Measurements from ENCODE around the gene GRM8.

The GRM8 gene

GRCh38 chr7:127057918-127058317 is 194.8 kb downstream of the GRM8 start:
- H3K4me2 ChIP-seq (ENCODE audit: low read length) = no peak overlapping the region
- H3K79me2 ChIP-seq (ENCODE audit: control insufficient read depth, low read length) = no peaks in the 10 kb centered on the region
- no peaks in the 10 kb centered on the region for H3K4me1 ChIP-seq (ENCODE audit: control insufficient read depth, low read length)
- no peaks in the 10 kb centered on the region for H4K20me1 ChIP-seq (ENCODE audit: control insufficient read depth, insufficient read depth, low read depth, low read length)
- no peaks in the 10 kb centered on the region for H3F3A ChIP-seq (ENCODE audit: control insufficient read depth, insufficient read depth)
- no peaks in the 10 kb centered on the region for H3K27me3 ChIP-seq (ENCODE audit: control insufficient read depth, low read length)
- H3K4me3 ChIP-seq (ENCODE audit: low read length) = no peak overlapping the region
- no peaks in the 10 kb centered on the region for H3K36me3 ChIP-seq (ENCODE audit: control insufficient read depth, low read length)
- no peak overlapping the region for H3K27ac ChIP-seq (ENCODE audit: low read depth, low read length)
- no peaks in the 10 kb centered on the region; the same call in 1 of the 2 replicates for H3K9me2 ChIP-seq (replicated peaks; ENCODE audit: control insufficient read depth, low read length)
- TF ChIP-seq CTCF (IDR thresholded peaks at IDR 0.05; ENCODE audit: low read depth, low read length, poor library complexity, severe bottlenecking) (no peak), EZH2phosphoT487 (IDR thresholded peaks at IDR 0.05; ENCODE audit: borderline replicate concordance, low read length) (no peak)
- no peaks in the 10 kb centered on the region for H3K9me3 ChIP-seq (ENCODE audit: control insufficient read depth, insufficient read depth, low read length)

GRCh38 chr7:127056202-127056601 is 196.5 kb downstream of the GRM8 start:
- Histone ChIP-seq H3K9me3 (ENCODE audit: control insufficient read depth, insufficient read depth, low read length) (no peaks in the 10 kb centered on the region), H3F3A (ENCODE audit: control insufficient read depth, insufficient read depth) (no peaks in the 10 kb centered on the region), H3K4me2 (ENCODE audit: low read length) (no peak overlapping the region), H4K20me1 (ENCODE audit: control insufficient read depth, insufficient read depth, low read depth, low read length) (no peaks in the 10 kb centered on the region), H3K27ac (ENCODE audit: low read depth, low read length) (no peak overlapping the region), H3K4me3 (ENCODE audit: low read length) (no peak overlapping the region), H3K36me3 (ENCODE audit: control insufficient read depth, low read length) (no peaks in the 10 kb centered on the region), H3K27me3 (ENCODE audit: control insufficient read depth, low read length) (no peaks in the 10 kb centered on the region), H3K9me2 (replicated peaks; ENCODE audit: control insufficient read depth, low read length) (no peaks in the 10 kb centered on the region; the same call in 1 of the 2 replicates), H3K79me2 (ENCODE audit: control insufficient read depth, low read length) (no peaks in the 10 kb centered on the region), H3K4me1 (ENCODE audit: control insufficient read depth, low read length) (no peaks in the 10 kb centered on the region)
- no peak for TF ChIP-seq CTCF (IDR thresholded peaks at IDR 0.05; ENCODE audit: low read depth, low read length, poor library complexity, severe bottlenecking)
- TF ChIP-seq EZH2phosphoT487 (IDR thresholded peaks at IDR 0.05; ENCODE audit: borderline replicate concordance, low read length) = no peak

GRCh38 chr7:127047521-127047920 is 205.2 kb downstream of the GRM8 start:
- TF ChIP-seq CTCF (IDR thresholded peaks at IDR 0.05; ENCODE audit: low read depth, low read length, poor library complexity, severe bottlenecking) (no peak), EZH2phosphoT487 (IDR thresholded peaks at IDR 0.05; ENCODE audit: borderline replicate concordance, low read length) (no peak)
- Histone ChIP-seq H3K9me3 (ENCODE audit: control insufficient read depth, insufficient read depth, low read length) (no peaks in the 10 kb centered on the region), H3K4me1 (ENCODE audit: control insufficient read depth, low read length) (no peaks in the 10 kb centered on the region)

More at GRCh38 chr7:127047521-127047920, 205.2 kb downstream of the GRM8 start:
- Histone ChIP-seq H4K20me1 (ENCODE audit: control insufficient read depth, insufficient read depth, low read depth, low read length) (no peaks in the 10 kb centered on the region), H3K4me2 (ENCODE audit: low read length) (no peak overlapping the region), H3K27me3 (ENCODE audit: control insufficient read depth, low read length) (no peaks in the 10 kb centered on the region), H3K79me2 (ENCODE audit: control insufficient read depth, low read length) (no peaks in the 10 kb centered on the region), H3K36me3 (ENCODE audit: control insufficient read depth, low read length) (no peaks in the 10 kb centered on the region), H3K9me2 (replicated peaks; ENCODE audit: control insufficient read depth, low read length) (no peaks in the 10 kb centered on the region), H3F3A (ENCODE audit: control insufficient read depth, insufficient read depth) (no peaks in the 10 kb centered on the region), H3K4me3 (ENCODE audit: low read length) (no peak overlapping the region), H3K27ac (ENCODE audit: low read depth, low read length) (no peak overlapping the region)
